ENCODE data around the gene PCDHGC5.
A peak's percentile ranks its signal among the peaks of the same experiment; 100 is the strongest.

The PCDHGC5 gene

DNA sequence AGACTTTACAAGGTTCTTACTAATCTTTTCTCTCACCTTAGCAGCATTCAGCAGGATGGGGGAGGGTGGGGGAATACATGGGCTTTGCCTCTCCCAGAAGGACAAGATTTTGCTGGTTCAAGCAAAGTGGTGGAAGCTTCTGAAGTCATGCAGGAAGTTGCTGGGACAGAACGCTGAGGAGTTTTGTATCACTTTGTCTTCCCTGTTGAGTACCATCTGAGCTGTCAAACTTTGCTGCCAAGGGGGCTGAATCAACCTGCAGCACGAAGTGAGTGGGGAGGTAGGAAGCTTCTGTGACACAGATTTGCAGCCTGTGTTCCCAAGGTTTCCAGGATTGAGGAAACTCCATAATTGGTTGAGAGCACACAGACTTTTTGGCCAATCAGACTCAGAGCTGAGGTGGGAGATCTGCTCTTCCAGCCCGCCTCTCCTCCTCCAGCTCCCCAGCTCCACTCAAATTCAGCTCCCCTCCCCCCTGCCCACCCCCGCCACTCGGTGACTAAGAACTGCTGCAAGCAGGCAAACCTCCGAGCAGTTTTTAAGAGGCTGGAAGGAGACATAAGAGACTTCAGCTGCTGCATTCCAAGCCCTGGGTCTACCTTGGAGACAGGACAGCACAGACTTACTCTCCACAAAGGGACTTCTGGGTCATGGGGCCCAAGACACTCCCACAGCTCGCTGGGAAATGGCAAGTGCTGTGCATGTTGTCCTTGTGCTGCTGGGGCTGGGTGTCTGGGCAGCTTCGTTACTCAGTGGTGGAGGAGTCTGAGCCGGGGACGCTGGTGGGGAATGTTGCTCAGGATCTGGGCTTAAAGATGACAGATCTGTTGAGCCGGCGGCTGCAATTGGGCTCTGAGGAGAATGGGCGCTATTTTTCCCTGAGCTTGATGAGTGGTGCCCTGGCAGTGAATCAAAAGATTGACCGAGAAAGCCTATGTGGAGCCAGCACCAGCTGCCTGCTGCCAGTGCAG, at the start of gene PCDHGC5:
PCDHGC5 (plus strand) TSS at position 491 of the 971 bp plus-strand sequence; CDS start at position 651, 160 bp downstream.
- DNase-seq, result peak; percentile 5

DNA sequence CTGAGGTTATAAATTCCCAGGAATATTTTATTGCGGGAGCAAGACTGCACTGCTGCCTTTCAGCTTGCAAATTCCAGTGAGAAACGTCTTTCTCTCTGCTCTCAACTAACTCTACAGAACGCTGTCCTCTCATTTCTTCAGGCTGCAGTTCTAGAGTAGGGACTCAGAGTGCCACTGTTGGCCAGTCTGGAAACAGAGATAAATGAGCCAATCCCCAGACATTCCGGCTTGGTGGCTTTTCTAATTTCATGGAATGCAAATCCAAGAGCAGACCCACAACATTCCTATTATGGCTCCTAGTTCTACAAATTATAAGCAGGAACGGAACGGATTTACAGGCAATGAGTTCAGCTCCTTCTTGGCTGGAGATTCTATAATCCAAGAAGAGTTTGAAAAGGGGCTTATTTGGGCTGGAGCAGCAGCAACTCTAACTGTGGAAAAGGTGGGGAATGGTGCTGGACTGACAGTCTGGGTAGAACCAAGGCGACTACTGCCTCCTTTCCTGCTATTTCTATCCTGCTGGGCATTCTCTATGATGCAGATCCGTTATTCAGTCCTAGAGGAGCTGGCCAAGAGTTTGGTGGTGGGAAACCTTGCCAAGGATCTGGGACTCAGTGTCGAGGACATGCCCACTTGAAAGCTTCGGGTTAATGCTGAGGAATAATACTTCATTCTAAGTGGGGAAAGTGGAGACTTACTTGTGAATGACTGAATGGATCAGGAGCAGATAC, 49.3 kb upstream of the PCDHGC5 start:
- DNase-seq, result no peak

DNA sequence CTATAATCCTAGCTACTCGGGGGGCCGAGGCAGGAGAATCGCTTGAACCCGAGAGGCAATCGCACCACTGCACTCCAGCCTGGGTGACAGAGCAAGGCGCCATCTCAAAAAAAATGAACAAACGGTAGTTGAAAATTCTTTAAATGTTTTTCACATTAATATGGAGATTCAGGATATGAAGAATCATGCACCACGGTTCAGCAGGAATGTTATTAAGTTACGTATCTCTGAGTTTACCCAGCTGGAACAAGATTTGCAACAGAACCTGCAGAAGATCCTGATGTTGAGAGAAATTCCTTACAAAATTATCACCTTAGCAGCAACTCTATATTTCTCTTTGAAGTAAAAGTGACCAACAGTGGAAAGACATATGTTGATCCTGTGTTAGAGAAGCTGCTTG, 48.5 kb upstream of the PCDHGC5 start:
- DNase-seq, result no peak

DNA sequence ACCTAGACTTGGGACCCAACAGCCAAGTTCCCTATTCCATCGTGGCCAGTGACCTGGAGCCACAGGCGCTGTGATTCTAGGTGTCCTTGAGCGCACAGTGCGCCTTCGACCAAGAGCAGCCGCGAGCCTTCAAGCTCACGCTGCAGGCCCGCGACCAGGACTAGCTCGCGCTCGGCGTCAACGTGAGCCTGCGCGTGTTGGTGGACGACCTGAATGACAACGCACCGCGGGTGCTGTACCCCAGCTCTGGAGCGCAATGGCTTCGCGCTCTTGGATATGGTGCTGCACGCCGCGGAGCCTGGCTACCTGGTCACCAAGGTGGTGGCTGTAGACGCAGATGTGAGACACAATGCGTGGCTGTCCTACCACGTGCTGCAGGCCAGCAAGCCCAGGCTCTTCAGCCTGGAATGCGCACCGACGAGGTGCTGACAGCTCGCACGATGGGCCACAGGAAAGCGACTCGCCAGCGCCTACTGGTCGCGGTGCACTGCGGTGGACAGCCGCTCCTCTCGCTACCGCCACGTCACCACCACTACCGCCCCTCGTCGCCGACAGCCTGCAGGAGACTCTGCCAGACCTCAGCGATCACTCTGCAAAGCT, 47.2 kb upstream of the PCDHGC5 start:
- no peak for DNase-seq

DNA sequence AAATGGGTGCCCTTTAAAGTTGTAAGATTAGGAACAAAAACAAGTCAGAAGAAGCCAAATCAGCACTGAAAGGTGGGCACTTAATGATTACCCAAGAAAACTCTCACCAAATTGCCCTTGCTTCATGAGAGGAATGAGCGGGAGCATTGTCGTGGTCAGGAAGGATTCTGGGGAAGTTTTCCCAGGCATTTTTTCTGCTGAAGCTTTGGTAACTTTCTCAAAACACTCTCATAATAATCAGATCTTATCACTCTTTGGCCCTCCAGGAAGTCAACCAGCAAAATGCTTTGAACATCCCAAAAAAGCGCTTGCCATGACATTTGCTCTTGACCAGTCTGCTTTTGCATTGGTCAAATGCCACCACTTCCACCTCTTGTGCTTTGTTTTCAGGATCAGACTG, 23.5 kb upstream of the PCDHGC5 start:
- no peak for DNase-seq

DNA sequence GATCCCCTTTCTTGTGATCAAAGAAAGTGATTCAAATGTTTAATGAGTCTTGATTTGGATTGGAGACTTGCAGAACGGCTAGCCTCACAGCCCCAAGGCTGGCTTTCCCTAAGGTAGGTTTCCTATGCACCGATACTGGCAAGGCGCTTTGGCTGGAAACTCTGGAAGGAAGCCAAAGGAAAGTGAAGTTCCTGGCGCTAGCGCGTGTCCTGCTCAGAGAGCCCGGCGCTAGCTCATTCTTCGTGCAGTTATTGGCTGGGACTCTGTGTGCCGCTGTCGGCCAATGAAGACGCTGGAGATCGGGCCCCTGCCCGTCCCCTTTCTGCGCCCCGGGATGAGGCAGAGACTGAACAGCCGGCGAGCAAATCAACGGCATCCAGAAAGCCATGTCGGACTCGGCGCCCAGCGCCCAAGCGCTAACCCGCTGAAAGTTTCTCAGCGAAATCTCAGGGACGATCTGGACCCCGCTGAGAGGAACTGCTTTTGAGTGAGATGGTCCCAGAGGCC, 13.2 kb upstream of the PCDHGC5 start, which contains the start of gene PCDHGC3:
PCDHGC3 (plus strand) TSS at position 342 of the 507 bp plus-strand sequence; CDS start at position 493, 151 bp downstream.
- DNase-seq, result peak; percentile 79

DNA sequence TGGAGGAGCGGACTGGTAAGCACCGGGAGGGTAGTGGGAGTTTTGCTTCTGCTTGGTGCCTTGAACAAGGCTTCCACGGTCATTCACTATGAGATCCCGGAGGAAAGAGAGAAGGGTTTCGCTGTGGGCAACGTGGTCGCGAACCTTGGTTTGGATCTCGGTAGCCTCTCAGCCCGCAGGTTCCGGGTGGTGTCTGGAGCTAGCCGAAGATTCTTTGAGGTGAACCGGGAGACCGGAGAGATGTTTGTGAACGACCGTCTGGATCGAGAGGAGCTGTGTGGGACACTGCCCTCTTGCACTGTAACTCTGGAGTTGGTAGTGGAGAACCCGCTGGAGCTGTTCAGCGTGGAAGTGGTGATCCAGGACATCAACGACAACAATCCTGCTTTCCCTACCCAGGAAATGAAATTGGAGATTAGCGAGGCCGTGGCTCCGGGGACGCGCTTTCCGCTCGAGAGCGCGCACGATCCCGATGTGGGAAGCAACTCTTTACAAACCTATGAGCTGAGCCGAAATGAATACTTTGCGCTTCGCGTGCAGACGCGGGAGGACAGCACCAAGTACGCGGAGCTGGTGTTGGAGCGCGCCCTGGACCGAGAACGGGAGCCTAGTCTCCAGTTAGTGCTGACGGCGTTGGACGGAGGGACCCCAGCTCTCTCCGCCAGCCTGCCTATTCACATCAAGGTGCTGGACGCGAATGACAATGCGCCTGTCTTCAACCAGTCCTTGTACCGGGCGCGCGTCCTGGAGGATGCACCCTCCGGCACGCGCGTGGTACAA, 12.6 kb upstream of the PCDHGC5 start:
- DNase-seq, result no peak

DNA sequence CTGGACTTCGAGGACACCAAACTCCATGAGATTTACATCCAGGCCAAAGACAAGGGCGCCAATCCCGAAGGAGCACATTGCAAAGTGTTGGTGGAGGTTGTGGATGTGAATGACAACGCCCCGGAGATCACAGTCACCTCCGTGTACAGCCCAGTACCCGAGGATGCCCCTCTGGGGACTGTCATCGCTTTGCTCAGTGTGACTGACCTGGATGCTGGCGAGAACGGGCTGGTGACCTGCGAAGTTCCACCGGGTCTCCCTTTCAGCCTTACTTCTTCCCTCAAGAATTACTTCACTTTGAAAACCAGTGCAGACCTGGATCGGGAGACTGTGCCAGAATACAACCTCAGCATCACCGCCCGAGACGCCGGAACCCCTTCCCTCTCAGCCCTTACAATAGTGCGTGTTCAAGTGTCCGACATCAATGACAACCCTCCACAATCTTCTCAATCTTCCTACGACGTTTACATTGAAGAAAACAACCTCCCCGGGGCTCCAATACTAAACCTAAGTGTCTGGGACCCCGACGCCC, 11.8 kb upstream of the PCDHGC5 start:
- no peak for DNase-seq

DNA sequence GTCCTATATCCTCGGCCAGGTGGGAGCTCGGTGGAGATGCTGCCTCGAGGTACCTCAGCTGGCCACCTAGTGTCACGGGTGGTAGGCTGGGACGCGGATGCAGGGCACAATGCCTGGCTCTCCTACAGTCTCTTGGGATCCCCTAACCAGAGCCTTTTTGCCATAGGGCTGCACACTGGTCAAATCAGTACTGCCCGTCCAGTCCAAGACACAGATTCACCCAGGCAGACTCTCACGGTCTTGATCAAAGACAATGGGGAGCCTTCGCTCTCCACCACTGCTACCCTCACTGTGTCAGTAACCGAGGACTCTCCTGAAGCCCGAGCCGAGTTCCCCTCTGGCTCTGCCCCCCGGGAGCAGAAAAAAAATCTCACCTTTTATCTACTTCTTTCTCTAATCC, 11.1 kb upstream of the PCDHGC5 start:
- no peak for DNase-seq

DNA sequence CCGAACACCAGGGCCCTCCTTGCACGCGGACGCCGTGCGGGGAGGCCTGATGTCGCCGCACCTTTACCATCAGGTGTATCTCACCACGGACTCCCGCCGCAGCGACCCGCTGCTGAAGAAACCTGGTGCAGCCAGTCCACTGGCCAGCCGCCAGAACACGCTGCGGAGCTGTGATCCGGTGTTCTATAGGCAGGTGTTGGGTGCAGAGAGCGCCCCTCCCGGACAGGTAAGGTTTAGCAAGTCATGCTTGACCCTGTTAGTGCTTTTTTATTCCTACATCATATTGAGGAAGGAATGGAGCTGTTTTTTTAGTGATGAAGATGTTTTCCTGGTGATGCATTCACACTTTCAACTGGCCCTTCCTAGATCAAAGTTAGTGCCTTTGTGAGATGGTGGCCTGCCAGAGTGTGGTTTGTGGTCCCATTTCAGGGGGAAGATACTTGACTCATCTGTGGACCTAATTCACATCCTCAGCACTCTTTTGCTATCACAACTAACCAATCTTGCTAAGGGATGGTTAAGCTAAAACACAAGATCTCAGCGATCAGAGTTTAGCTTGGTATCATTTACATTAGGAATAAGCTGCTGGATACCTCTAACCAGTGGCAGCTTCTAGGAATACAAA, 10.4 kb upstream of the PCDHGC5 start:
- DNase-seq, result no peak

DNA sequence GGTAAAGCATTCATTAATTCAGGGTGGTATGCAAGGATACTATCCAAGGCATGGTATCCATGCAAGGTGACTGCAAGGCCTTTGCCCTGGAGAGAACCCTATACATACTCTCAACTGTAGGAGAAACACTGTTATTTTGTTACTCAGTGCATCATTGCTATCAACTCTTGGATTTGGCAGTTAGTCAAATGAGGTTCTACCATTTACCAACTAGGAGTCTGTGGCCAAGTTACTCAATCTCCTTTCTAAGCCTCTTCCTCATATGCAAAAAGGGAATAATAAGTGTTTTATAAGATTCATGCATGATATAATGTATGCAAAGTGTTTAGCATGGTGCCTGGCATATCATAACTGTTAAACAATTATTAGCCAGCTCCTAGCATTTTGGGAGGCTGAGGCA, 9.1 kb upstream of the PCDHGC5 start:
- DNase-seq, result no peak

DNA sequence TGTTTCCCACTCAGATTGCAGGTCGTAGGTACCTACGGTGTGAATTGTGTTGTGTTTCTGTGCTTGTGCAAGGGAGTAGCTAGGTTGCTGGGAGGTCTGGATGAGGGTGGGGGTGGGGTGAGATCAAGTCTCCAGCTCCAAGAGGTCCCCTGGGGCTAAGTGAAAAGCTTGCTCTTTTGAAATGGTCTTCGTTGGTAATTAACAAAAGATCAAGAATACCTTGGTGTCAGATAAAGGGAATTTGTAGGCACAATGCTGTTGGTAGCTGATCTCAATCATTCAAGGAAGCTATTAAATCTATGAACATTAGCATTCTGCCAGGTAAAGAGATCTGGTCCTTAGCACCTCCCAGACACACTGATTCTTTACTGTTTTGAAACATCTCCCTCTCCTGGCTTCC, 5.0 kb upstream of the PCDHGC5 start:
- no peak for DNase-seq

DNA sequence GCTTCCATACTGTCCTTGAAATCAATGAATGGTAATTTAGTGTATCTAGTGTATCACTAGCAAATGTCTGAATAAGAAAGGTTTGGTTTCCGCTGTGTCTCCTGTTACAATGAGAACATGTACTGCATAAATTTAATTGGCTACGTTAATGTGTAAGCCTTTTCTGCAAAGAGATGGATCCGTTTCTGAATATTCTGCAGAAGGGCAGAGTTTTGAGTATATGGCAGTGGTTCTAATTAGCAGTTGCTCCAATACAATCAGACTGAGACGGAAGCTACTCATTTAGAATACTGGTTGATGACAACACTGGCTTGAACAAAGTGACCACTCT, 4.6 kb upstream of the PCDHGC5 start:
- DNase-seq, result no peak

DNA sequence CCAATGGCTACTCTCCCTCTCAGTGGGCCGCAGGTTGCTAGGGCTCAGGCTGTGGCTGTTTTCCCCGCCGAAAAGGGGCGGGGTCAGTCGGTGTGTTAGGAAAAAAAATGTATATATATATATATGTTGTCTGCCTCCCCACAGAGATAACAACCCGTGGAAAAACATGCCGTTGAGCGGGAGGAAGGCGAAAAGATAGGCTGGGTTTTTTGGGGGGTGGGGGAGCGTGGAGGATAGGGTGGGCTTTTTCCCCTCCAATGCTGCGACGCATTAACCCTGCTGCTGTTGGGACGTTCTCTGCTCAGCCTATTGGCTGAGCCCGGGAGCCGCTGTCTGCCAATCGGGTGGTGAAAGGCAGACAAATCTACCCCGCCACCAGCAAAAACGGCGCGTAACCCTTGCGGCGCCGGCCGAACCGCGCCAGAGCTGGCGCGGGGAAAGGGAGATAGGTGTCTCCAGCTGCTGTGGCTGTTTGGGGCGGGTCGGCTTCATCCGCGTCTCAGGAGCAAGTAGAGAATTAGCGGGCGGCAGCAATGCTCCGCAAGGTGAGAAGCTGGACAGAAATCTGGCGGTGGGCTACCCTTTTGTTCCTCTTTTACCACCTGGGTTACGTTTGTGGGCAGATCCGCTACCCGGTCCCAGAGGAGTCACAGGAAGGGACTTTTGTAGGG, 4.1 kb upstream of the PCDHGC5 start, which contains the start of gene PCDHGC4:
PCDHGC4 (plus strand) TSS at position 390 of the 671 bp plus-strand sequence; CDS start at position 534, 144 bp downstream.
- DNase-seq, result no peak

DNA sequence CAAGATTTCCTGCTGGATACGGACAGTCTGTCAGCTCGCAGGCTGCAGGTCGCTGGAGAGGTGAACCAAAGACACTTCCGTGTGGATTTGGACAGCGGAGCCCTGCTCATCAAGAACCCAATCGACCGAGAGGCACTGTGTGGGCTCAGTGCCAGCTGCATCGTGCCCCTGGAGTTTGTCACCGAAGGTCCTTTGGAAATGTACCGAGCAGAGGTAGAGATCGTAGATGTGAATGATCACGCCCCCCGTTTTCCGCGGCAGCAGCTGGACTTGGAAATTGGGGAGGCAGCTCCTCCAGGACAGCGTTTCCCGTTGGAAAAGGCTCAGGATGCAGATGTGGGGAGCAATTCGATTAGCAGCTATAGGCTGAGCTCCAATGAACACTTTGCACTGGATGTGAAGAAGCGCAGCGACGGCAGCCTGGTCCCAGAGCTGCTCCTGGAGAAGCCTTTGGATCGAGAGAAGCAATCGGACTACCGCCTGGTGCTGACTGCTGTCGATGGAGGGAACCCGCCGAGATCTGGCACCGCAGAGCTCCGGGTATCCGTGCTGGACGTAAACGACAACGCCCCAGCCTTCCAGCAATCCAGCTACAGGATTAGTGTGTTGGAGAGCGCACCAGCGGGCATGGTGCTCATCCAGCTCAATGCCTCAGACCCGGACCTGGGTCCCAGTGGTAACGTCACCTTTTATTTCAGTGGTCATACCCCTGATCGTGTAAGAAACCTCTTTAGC, 3.4 kb upstream of the PCDHGC5 start:
- DNase-seq, result no peak

DNA sequence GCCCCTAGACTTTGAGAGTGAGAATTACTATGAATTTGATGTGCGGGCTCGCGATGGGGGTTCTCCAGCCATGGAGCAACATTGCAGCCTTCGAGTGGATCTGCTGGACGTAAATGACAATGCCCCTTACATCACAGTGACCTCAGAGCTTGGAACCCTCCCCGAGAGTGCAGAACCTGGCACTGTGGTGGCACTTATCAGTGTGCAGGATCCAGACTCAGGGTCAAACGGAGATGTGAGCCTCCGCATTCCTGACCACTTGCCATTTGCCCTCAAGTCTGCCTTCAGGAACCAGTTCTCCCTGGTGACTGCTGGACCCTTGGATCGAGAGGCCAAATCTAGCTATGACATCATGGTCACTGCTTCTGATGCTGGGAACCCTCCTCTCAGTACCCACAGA, 2.8 kb upstream of the PCDHGC5 start:
- no peak for DNase-seq

DNA sequence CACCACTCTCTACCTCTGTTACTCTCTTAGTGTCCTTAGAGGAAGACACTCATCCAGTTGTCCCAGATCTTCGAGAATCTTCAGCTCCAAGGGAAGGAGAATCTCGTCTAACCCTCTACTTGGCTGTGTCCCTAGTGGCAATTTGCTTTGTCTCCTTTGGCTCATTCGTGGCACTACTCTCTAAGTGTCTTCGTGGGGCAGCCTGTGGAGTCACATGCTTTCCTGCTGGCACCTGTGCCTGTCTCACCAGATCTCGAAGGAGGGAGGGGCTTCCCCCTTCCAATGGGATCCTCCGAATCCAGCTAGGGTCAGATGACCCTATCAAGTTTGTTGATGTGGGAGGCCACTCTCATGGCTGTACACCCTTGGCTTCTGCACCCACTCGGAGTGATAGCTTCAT, 1.8 kb upstream of the PCDHGC5 start:
- no peak for DNase-seq

DNA sequence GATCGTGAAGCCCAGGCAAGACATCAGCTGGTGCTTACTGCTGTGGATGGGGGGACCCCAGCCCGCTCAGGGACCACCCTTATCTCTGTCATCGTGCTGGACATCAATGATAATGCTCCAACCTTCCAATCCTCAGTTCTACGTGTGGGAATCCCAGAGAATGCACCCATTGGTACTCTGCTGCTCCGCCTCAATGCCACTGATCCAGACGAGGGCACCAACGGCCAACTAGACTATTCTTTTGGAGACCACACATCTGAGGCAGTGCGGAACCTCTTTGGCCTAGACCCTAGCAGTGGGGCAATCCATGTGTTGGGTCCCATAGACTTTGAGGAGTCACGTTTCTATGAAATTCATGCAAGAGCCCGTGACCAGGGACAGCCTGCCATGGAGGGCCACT, 960 bp downstream of the PCDHGC5 start:
- DNase-seq, result no peak

DNA sequence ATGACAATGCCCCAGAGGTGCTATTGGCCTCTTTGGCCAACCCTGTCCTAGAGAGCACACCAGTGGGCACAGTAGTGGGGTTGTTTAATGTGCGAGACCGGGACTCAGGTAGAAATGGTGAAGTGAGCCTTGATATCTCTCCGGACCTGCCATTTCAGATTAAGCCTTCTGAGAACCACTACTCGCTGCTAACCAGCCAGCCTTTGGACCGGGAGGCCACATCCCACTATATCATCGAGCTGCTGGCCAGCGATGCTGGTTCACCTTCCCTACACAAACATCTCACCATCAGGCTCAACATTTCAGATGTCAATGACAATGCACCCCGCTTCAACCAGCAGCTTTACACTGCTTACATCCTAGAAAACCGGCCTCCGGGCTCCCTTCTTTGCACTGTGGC, 1.4 kb downstream of the PCDHGC5 start:
- no peak for DNase-seq

DNA sequence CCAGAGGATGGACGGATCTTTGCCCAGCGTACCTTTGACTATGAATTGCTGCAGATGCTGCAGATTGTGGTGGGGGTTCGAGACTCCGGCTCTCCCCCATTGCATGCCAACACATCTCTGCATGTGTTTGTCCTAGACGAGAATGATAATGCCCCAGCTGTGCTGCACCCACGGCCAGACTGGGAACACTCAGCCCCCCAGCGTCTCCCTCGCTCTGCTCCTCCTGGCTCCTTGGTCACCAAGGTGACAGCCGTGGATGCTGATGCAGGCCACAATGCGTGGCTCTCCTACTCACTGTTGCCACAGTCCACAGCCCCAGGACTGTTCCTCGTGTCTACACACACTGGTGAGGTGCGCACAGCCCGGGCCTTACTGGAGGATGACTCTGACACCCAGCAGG, 1.9 kb downstream of the PCDHGC5 start:
- no peak for DNase-seq
